WTC11 (cell line): ENCODE measurements around the gene AOAH. TPM values are rescaled to one million over a fixed set of nuclear protein-coding genes. Genes with fewer than 3 reads are reported as not detected.

Experiments used
- ATAC-seq: fragments of 200-7000 bp; cut with Tn5 transposase; 2 replicates; pipeline ENCODE4 v1.10.0; 2021; ENCODE audit warnings: mild to moderate bottlenecking, moderate library complexity
- CTCF ChIA-PET: fragments of 300-600 bp; sonication (Branson Sonifier 250); formaldehyde crosslinking; loops from one replicate; lab custom pipeline; 2021; ENCODE audit warnings: antibody characterized with exemption; lab: Charles Lee
- POLR2A ChIA-PET: fragments of 350-600 bp; sonication (Branson Sonifier 250); formaldehyde crosslinking; loops from one replicate; lab custom pipeline; 2021; ENCODE audit warnings: antibody characterized with exemption; lab: Charles Lee
- DNase-seq: peaks from one replicate; pipeline ENCODE4 v3.0.0; 2021; ENCODE audit warnings: low spot score
- H3K27ac Mint-ChIP-seq: 2 replicates; pipeline ENCODE4 v1.8.0; 2021; ENCODE audit warnings: mixed read lengths
- H3K27me3 Mint-ChIP-seq: 2 replicates; pipeline ENCODE4 v1.8.0; 2021; ENCODE audit warnings: low read depth, mild to moderate bottlenecking, moderate library complexity, mixed read lengths
- H3K36me3 Mint-ChIP-seq: 2 replicates; pipeline ENCODE4 v1.8.0; 2021; ENCODE audit warnings: mixed read lengths
- H3K4me1 Mint-ChIP-seq: 2 replicates; pipeline ENCODE4 v1.8.0; 2022; ENCODE audit warnings: mixed read lengths
- H3K4me3 Mint-ChIP-seq: 2 replicates; pipeline ENCODE4 v1.8.0; 2021; ENCODE audit warnings: mild to moderate bottlenecking, moderate library complexity, mixed read lengths
- H3K9me3 Mint-ChIP-seq: 2 replicates; pipeline ENCODE4 v1.8.0; 2021; ENCODE audit warnings: mixed read lengths
- ELF4 ChIP-seq: sonication (generic); formaldehyde crosslinking; IDR thresholded peaks from 2 replicates; pipeline ENCODE4 v1.8.1; 2022; ENCODE audit warnings: low read depth, mild to moderate bottlenecking, moderate library complexity, missing genetic modification reagents
- ETV6 ChIP-seq: sonication (generic); formaldehyde crosslinking; IDR thresholded peaks from 2 replicates; pipeline ENCODE4 v1.8.1; 2022; ENCODE audit warnings: mild to moderate bottlenecking, missing genetic modification reagents
- NFYB ChIP-seq: sonication (generic); formaldehyde crosslinking; conservative IDR thresholded peaks from 2 replicates; pipeline ENCODE4 v1.8.0; 2022; ENCODE audit warnings: low read depth, missing genetic modification reagents
- PRRX2 ChIP-seq: fragments of 250-450 bp; sonication (Bioruptor Pico); IDR thresholded peaks from 2 replicates; pipeline ENCODE4 v1.8.0; 2021; ENCODE audit warnings: mild to moderate bottlenecking
- RELA ChIP-seq: sonication (generic); formaldehyde crosslinking; IDR thresholded peaks from 2 replicates; pipeline ENCODE4 v1.8.1; 2022; ENCODE audit warnings: missing genetic modification reagents, mild to moderate bottlenecking, borderline replicate concordance
- SOX15 ChIP-seq: fragments of 250-450 bp; sonication (Bioruptor Pico); IDR thresholded peaks from 2 replicates; pipeline ENCODE4 v1.9.0; 2021; ENCODE audit warnings: mild to moderate bottlenecking
- SP1 ChIP-seq: sonication (generic); formaldehyde crosslinking; conservative IDR thresholded peaks from 2 replicates; pipeline ENCODE4 v1.8.1; 2022; ENCODE audit warnings: missing genetic modification reagents
- ZNF263 ChIP-seq: sonication (generic); formaldehyde crosslinking; IDR thresholded peaks from 2 replicates; pipeline ENCODE4 v1.8.1; 2022; ENCODE audit warnings: low read depth, mild to moderate bottlenecking, moderate library complexity, missing genetic modification reagents
- total RNA-seq: library from RNA; stranded (reverse); gene quantifications from 3 replicates; pipeline ENCODE4 v1.2.3, GENCODE V29; 2021
- TF ChIP-seq, protein P1 (sequence below): sonication (generic); formaldehyde crosslinking; IDR thresholded peaks from 2 replicates; pipeline ENCODE4 v1.8.1; 2022; ENCODE audit warnings: mild to moderate bottlenecking, moderate library complexity, missing genetic modification reagents
- TF ChIP-seq, protein P2 (sequence below): sonication (generic); formaldehyde crosslinking; IDR thresholded peaks from 2 replicates; pipeline ENCODE4 v1.8.1; 2022; ENCODE audit warnings: mild to moderate bottlenecking, missing genetic modification reagents, moderate library complexity, borderline replicate concordance
- TF ChIP-seq, protein P3 (sequence below): sonication (generic); formaldehyde crosslinking; IDR thresholded peaks from 2 replicates; pipeline ENCODE4 v1.8.0; 2023; ENCODE audit warnings: missing genetic modification reagents
- TF ChIP-seq, protein P4 (sequence below): fragments of 250-450 bp; sonication (Bioruptor Pico); IDR thresholded peaks from 2 replicates; pipeline ENCODE4 v1.9.0; 2021; ENCODE audit warnings: mild to moderate bottlenecking
- TF ChIP-seq, protein P5 (sequence below): sonication (generic); formaldehyde crosslinking; IDR thresholded peaks from 2 replicates; pipeline ENCODE4 v1.8.0; 2022; ENCODE audit warnings: mild to moderate bottlenecking, missing genetic modification reagents
- TF ChIP-seq, protein P6 (sequence below): sonication (generic); formaldehyde crosslinking; IDR thresholded peaks from 2 replicates; pipeline ENCODE4 v1.8.1; 2022; ENCODE audit warnings: low read depth, missing genetic modification reagents, borderline replicate concordance
- TF ChIP-seq, protein P7 (sequence below): sonication (generic); formaldehyde crosslinking; IDR thresholded peaks from 2 replicates; pipeline ENCODE4 v1.8.0; 2023; ENCODE audit warnings: mild to moderate bottlenecking, missing genetic modification reagents
- TF ChIP-seq, protein P8 (sequence below): sonication (generic); formaldehyde crosslinking; IDR thresholded peaks from 2 replicates; pipeline ENCODE4 v1.8.1; 2022; ENCODE audit warnings: low read depth, mild to moderate bottlenecking, moderate library complexity, missing genetic modification reagents, borderline replicate concordance
- TF ChIP-seq, protein P9 (sequence below): sonication (generic); formaldehyde crosslinking; IDR thresholded peaks from 2 replicates; pipeline ENCODE4 v1.8.0; 2022; ENCODE audit warnings: mild to moderate bottlenecking, missing genetic modification reagents

The AOAH gene
- total RNA-seq, 1 experiment from 2014 or later: 0.31 TPM

DNA sequence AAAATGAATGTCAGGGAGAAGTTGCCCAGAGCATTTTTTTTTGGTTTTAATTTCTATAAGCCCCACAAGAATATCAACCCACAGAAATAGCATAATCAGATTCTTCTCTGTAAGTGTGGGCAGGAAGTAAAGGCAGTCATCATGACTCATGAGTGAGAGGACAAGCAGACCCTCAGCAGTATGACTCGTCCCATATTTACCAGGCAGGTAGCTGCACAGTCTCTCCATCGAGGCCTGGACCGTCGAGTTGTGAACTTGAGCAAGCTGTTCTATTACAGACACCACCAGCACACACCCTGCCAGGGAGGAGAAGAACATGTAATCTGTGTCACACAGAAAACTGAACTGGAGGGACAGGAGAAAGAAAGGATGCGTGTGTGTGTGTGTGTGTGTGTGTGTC is 37.8 kb downstream of the AOAH start (continued):
- TF ChIP-seq, protein P1, sequence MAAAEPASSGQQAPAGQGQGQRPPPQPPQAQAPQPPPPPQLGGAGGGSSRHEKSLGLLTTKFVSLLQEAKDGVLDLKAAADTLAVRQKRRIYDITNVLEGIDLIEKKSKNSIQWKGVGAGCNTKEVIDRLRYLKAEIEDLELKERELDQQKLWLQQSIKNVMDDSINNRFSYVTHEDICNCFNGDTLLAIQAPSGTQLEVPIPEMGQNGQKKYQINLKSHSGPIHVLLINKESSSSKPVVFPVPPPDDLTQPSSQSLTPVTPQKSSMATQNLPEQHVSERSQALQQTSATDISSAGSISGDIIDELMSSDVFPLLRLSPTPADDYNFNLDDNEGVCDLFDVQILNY (CRISPR knock-in tag): no peak
- no peak for TF ChIP-seq SOX15
- TF ChIP-seq, protein P2, sequence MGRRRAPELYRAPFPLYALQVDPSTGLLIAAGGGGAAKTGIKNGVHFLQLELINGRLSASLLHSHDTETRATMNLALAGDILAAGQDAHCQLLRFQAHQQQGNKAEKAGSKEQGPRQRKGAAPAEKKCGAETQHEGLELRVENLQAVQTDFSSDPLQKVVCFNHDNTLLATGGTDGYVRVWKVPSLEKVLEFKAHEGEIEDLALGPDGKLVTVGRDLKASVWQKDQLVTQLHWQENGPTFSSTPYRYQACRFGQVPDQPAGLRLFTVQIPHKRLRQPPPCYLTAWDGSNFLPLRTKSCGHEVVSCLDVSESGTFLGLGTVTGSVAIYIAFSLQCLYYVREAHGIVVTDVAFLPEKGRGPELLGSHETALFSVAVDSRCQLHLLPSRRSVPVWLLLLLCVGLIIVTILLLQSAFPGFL (CRISPR knock-in tag): no peak
- TF ChIP-seq, protein P3, sequence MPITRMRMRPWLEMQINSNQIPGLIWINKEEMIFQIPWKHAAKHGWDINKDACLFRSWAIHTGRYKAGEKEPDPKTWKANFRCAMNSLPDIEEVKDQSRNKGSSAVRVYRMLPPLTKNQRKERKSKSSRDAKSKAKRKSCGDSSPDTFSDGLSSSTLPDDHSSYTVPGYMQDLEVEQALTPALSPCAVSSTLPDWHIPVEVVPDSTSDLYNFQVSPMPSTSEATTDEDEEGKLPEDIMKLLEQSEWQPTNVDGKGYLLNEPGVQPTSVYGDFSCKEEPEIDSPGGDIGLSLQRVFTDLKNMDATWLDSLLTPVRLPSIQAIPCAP: no peak
- TF ChIP-seq, protein P4, sequence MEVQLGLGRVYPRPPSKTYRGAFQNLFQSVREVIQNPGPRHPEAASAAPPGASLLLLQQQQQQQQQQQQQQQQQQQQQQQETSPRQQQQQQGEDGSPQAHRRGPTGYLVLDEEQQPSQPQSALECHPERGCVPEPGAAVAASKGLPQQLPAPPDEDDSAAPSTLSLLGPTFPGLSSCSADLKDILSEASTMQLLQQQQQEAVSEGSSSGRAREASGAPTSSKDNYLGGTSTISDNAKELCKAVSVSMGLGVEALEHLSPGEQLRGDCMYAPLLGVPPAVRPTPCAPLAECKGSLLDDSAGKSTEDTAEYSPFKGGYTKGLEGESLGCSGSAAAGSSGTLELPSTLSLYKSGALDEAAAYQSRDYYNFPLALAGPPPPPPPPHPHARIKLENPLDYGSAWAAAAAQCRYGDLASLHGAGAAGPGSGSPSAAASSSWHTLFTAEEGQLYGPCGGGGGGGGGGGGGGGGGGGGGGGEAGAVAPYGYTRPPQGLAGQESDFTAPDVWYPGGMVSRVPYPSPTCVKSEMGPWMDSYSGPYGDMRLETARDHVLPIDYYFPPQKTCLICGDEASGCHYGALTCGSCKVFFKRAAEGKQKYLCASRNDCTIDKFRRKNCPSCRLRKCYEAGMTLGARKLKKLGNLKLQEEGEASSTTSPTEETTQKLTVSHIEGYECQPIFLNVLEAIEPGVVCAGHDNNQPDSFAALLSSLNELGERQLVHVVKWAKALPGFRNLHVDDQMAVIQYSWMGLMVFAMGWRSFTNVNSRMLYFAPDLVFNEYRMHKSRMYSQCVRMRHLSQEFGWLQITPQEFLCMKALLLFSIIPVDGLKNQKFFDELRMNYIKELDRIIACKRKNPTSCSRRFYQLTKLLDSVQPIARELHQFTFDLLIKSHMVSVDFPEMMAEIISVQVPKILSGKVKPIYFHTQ (CRISPR knock-in tag): no peak
- TF ChIP-seq ELF4 (CRISPR knock-in tag): no peak
- TF ChIP-seq, protein P5, sequence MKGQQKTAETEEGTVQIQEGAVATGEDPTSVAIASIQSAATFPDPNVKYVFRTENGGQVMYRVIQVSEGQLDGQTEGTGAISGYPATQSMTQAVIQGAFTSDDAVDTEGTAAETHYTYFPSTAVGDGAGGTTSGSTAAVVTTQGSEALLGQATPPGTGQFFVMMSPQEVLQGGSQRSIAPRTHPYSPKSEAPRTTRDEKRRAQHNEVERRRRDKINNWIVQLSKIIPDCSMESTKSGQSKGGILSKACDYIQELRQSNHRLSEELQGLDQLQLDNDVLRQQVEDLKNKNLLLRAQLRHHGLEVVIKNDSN (CRISPR knock-in tag): no peak
- no peak for TF ChIP-seq RELA (CRISPR knock-in tag)
- TF ChIP-seq, protein P6, sequence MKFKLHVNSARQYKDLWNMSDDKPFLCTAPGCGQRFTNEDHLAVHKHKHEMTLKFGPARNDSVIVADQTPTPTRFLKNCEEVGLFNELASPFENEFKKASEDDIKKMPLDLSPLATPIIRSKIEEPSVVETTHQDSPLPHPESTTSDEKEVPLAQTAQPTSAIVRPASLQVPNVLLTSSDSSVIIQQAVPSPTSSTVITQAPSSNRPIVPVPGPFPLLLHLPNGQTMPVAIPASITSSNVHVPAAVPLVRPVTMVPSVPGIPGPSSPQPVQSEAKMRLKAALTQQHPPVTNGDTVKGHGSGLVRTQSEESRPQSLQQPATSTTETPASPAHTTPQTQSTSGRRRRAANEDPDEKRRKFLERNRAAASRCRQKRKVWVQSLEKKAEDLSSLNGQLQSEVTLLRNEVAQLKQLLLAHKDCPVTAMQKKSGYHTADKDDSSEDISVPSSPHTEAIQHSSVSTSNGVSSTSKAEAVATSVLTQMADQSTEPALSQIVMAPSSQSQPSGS: no peak
- TF ChIP-seq ZNF263 (CRISPR knock-in tag): no peak
- TF ChIP-seq, protein P7, sequence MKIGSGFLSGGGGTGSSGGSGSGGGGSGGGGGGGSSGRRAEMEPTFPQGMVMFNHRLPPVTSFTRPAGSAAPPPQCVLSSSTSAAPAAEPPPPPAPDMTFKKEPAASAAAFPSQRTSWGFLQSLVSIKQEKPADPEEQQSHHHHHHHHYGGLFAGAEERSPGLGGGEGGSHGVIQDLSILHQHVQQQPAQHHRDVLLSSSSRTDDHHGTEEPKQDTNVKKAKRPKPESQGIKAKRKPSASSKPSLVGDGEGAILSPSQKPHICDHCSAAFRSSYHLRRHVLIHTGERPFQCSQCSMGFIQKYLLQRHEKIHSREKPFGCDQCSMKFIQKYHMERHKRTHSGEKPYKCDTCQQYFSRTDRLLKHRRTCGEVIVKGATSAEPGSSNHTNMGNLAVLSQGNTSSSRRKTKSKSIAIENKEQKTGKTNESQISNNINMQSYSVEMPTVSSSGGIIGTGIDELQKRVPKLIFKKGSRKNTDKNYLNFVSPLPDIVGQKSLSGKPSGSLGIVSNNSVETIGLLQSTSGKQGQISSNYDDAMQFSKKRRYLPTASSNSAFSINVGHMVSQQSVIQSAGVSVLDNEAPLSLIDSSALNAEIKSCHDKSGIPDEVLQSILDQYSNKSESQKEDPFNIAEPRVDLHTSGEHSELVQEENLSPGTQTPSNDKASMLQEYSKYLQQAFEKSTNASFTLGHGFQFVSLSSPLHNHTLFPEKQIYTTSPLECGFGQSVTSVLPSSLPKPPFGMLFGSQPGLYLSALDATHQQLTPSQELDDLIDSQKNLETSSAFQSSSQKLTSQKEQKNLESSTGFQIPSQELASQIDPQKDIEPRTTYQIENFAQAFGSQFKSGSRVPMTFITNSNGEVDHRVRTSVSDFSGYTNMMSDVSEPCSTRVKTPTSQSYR (CRISPR knock-in tag): no peak
- no peak for TF ChIP-seq SP1 (CRISPR knock-in tag)
- TF ChIP-seq, all 79 proteins: peak for 0

DNA sequence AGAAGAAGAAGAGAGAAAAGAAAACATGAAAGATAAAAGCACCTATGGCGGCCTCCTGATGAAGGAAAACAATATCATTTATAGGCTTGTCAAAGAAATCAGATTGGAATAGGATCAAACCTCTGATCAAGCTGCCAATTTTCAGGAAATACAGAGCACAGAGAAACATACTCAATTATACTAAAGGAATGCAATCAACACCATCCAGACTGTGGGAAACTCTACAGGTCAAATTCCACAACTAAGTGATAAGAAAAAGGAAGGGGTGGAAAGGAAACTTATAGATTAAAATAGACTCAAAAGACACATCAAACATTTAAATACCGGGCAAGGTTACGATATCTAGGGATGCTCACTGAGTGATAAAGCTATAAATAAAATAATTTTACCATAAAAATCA is 39.3 kb downstream of the AOAH start:
- DNase-seq: no peak
- POLR2A ChIA-PET: interaction anchor here (0.6 kb wide), 1 partner anchor 283 kb away, joined by 3 read pairs; no protein-coding TSS in a partner anchor
- Mint-ChIP-seq H3K4me1 (peaks cover 5% of the 10 kb centered on the region), H3K9me3 (no peaks in the 10 kb centered on the region), H3K4me3 (no peak overlapping the region), H3K36me3 (no peaks in the 10 kb centered on the region), H3K27ac (no peak overlapping the region), H3K27me3 (no peaks in the 10 kb centered on the region)
- CTCF ChIA-PET: interaction anchor here (5.8 kb wide), 1 partner anchor 14 kb away, joined by 39 read pairs; no protein-coding TSS in a partner anchor
- no peak for ATAC-seq
- TF ChIP-seq, protein P8, sequence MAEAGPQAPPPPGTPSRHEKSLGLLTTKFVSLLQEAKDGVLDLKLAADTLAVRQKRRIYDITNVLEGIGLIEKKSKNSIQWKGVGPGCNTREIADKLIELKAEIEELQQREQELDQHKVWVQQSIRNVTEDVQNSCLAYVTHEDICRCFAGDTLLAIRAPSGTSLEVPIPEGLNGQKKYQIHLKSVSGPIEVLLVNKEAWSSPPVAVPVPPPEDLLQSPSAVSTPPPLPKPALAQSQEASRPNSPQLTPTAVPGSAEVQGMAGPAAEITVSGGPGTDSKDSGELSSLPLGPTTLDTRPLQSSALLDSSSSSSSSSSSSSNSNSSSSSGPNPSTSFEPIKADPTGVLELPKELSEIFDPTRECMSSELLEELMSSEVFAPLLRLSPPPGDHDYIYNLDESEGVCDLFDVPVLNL (CRISPR knock-in tag): no peak
- no peak for TF ChIP-seq RELA (CRISPR knock-in tag)
- no peak for TF ChIP-seq PRRX2
- TF ChIP-seq, protein P3: no peak
- TF ChIP-seq, protein P9, sequence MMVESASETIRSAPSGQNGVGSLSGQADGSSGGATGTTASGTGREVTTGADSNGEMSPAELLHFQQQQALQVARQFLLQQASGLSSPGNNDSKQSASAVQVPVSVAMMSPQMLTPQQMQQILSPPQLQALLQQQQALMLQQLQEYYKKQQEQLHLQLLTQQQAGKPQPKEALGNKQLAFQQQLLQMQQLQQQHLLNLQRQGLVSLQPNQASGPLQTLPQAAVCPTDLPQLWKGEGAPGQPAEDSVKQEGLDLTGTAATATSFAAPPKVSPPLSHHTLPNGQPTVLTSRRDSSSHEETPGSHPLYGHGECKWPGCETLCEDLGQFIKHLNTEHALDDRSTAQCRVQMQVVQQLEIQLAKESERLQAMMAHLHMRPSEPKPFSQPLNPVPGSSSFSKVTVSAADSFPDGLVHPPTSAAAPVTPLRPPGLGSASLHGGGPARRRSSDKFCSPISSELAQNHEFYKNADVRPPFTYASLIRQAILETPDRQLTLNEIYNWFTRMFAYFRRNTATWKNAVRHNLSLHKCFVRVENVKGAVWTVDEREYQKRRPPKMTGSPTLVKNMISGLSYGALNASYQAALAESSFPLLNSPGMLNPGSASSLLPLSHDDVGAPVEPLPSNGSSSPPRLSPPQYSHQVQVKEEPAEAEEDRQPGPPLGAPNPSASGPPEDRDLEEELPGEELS (CRISPR knock-in tag): no peak
- TF ChIP-seq NFYB (CRISPR knock-in tag): no peak
- no peak for TF ChIP-seq ETV6
